A549 treated with Hydrocortisone at 1 μM for 4 hours (cell line): Measurements from ENCODE around the gene RPL27A. TPM values are rescaled to one million over a fixed set of nuclear protein-coding genes. Genes with fewer than 3 reads are reported as not detected.

Experiments used
- total RNA-seq: library from RNA; stranded (reverse); fragments of 200-300 nt; extraction: Qiagen RNA extraction; gene quantifications from 5 replicates; pipeline ENCODE4 v1.2.3, GENCODE V29; 2022

The RPL27A gene
- 2,163 to 2,837 TPM (median 2,578 TPM) in 5 replicates for total RNA-seq

GRCh38 chr11:8682303-8683114, at the start of gene RPL27A, which contains the start of gene TRIM66:
Gene RPL27A (plus strand): TSS chr11:8682792. CDS start chr11:8682814, 22 bp downstream.
Gene TRIM66 (minus strand): TSS chr11:8682665. CDS start chr11:8672274, 10,391 bp downstream.

Other genes with a start within 250 kb of the RPL27A start
- gene STK33, start 88.6 kb upstream of the RPL27A start, total RNA-seq, result 2.7 to 5.0 TPM (median 3.8 TPM) in 5 replicates
- gene TRIM66, start 127 bp upstream of the RPL27A start, total RNA-seq, result 1.7 to 2.3 TPM (median 2.2 TPM) in 5 replicates
- gene AKIP1, start 228.4 kb downstream of the RPL27A start, total RNA-seq, result 38.7 to 45.6 TPM (median 43.8 TPM) in 5 replicates